Sigmoid colon (tissue), 7 donors: ENCODE measurements around the gene PREB. TPM values are rescaled to one million over a fixed set of nuclear protein-coding genes. Genes with fewer than 3 reads are reported as not detected.

Experiments used
- DNase-seq: peaks from one replicate; pipeline ENCODE4 v3.0.0-alpha.2; 2019
- H3K27ac ChIP-seq, 4 donors: fragments of 200-600 bp; sonication (generic); one replicate each; pipeline ENCODE4 v1.5.1; 2016 to 2019; ENCODE audit warnings: mild to moderate bottlenecking in 1 of 4
- H3K27me3 ChIP-seq, 3 donors: fragments of 200-600 bp; sonication (generic); one replicate each; pipeline ENCODE4 v1.5.1; 2019; ENCODE audit warnings: mild to moderate bottlenecking in 1 of 3
- H3K36me3 ChIP-seq, 4 donors: fragments of 200-600 bp; sonication (generic); one replicate each; pipeline ENCODE4 v1.5.1; 2016 to 2019
- H3K4me1 ChIP-seq, 4 donors: fragments of 200-600 bp; sonication (generic); one replicate each; pipeline ENCODE4 v1.5.1; 2017 to 2019
- H3K4me3 ChIP-seq, 4 donors: fragments of 200-600 bp; sonication (generic); one replicate each; pipeline ENCODE4 v1.5.1; 2017 to 2019; ENCODE audit warnings: mild to moderate bottlenecking in 2 of 4, moderate library complexity in 1 of 4
- H3K9me3 ChIP-seq, 4 donors: fragments of 200-600 bp in 3 of 4; sonication (generic) in 3 of 4; one replicate each; pipeline versions ENCODE4 v1.5.1 to v1.6.1; 2013 to 2019
- EP300 ChIP-seq, 4 donors: sonication (generic); formaldehyde crosslinking; IDR thresholded peaks; one replicate each; pipeline ENCODE4 v1.6.1; 2017; ENCODE audit warnings: antibody characterized with exemption in 4 of 4
- POLR2A ChIP-seq, 2 donors: fragments of 450-650 bp; IDR thresholded peaks; one replicate each; pipeline ENCODE4 v1.6.1; 2016; ENCODE audit warnings: antibody characterized with exemption in 2 of 2, mild to moderate bottlenecking in 2 of 2, moderate library complexity in 2 of 2
- POLR2AphosphoS5 ChIP-seq, 4 donors: sonication (generic); formaldehyde crosslinking; IDR thresholded peaks; one replicate each; pipeline ENCODE4 v1.6.1; 2017; ENCODE audit warnings: antibody characterized with exemption in 4 of 4
- WGBS, 2 donors: extraction: QIAGEN DNeasy Blood & Tissue Kit; methylation state at CpG; one replicate each; pipeline ENCODE4 v1.1.7; 2013; 5-methylcytosine and 5-hydroxymethylcytosine counted together
- intact Hi-C: fragments of 100-400 bp; cut with DNase I; formaldehyde crosslinking; loops from one replicate; pipeline ENCODE4 v1.15.1; 2023
- polyA plus RNA-seq, 3 donors: library from polyadenylated mRNA; stranded (reverse); fragments of 200-250 nt; gene quantifications; one replicate each; pipeline ENCODE4 v1.2.3, GENCODE V29; 2013
- total RNA-seq, 4 donors: library from RNA; depleted of rRNA; stranded (reverse); fragments of >200 nt; gene quantifications; one replicate each; pipeline ENCODE4 v1.1.0, GENCODE V29; 2016
- TF ChIP-seq, protein P1 (sequence below), 4 experiments: fragments of 450-650 bp in 3 of 4; fragments of 200-600 bp in 1 of 4; IDR thresholded peaks; one replicate each; pipeline ENCODE4 v1.5.1; 2016 to 2019; ENCODE audit warnings: antibody characterized with exemption in 4 of 4, mild to moderate bottlenecking in 3 of 4, moderate library complexity in 2 of 4
- donor health status: healthy with polysubstance abuse.
- donor health status: Bipolar disorder and iron deficiency.
- donor health status: healthy.

The PREB gene
- total and polyA plus RNA-seq, 7 donors = 28.2 to 58.5 (median 49.3) TPM

GRCh38 chr2:27094353-27094984 is 40.0 kb downstream of the PREB start:
- no peaks in the 10 kb centered on the region for H3K36me3 ChIP-seq
- TF ChIP-seq, protein P1, sequence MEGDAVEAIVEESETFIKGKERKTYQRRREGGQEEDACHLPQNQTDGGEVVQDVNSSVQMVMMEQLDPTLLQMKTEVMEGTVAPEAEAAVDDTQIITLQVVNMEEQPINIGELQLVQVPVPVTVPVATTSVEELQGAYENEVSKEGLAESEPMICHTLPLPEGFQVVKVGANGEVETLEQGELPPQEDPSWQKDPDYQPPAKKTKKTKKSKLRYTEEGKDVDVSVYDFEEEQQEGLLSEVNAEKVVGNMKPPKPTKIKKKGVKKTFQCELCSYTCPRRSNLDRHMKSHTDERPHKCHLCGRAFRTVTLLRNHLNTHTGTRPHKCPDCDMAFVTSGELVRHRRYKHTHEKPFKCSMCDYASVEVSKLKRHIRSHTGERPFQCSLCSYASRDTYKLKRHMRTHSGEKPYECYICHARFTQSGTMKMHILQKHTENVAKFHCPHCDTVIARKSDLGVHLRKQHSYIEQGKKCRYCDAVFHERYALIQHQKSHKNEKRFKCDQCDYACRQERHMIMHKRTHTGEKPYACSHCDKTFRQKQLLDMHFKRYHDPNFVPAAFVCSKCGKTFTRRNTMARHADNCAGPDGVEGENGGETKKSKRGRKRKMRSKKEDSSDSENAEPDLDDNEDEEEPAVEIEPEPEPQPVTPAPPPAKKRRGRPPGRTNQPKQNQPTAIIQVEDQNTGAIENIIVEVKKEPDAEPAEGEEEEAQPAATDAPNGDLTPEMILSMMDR (IDR thresholded peaks at IDR 0.05) = no peak
- no peak for TF ChIP-seq POLR2AphosphoS5 (IDR thresholded peaks at IDR 0.05)
- TF ChIP-seq EP300 (IDR thresholded peaks at IDR 0.05) = no peak
- no peak for TF ChIP-seq POLR2A (IDR thresholded peaks at IDR 0.05)
- WGBS, 2 donors = 94% methylated on average over 24 of the region's 24 CpGs
- no peak overlapping the region for H3K4me3 ChIP-seq
- H3K27ac ChIP-seq = no peak overlapping the region
- H3K9me3 ChIP-seq = no peaks in the 10 kb centered on the region
- peaks cover 0 to 12% (median 6%) of the 10 kb centered on the region in 4 donors for H3K4me1 ChIP-seq
- DNase-seq = no peak
- intact Hi-C loops = no loop called here
- H3K27me3 ChIP-seq = no peaks in the 10 kb centered on the region

DNA sequence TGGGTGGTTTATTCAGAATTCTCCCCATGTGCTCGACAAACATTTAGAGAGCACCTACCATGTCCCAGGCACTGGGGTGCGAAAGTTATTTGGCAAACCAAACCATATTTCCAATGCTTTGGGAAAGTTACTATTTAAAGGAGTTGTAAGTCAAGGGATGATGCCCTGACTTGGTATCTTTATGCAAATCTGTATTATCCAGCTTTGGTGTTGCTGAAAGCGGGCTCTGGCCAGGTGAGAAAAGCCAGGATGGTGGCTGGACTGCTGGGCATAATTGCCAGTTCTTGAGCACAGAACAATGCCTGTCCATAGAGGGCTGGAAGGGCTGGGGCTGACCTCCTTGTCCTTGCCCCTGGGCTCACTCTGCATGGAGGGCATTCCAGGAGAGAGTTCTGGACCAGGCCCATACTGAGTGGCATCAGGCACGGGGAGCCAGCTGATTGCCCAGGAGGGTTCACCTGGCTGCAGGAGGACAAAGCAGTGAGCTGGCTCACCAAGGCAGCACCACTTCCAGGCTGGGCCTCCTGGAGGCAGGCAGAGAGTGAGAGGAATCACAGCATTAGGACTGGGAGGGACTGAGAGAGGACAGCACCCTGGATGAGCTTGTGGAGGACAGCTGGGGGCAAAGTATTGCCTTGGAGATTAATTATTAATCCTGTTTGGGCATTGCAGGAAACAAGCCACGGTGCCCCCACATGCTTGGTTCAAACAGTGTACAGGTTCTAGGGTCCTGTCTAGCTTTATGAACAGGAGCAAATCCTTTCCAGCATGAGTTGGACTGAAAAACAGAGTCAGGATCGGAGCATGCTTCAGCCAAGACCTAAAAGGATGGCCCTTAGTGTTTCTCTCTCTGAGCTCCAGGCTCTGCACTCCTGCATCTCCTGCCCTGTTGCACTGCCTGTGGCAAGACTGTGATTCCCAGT is 40.7 kb downstream of the PREB start:
- H3K9me3 ChIP-seq = no peaks in the 10 kb centered on the region
- no peak overlapping the region for H3K27ac ChIP-seq
- intact Hi-C loops = no loop called here

GRCh38 chr2:27092696-27093429 is 41.6 kb downstream of the PREB start:
- H3K36me3 ChIP-seq = no peaks in the 10 kb centered on the region
- no peak overlapping the region for H3K4me3 ChIP-seq
- DNase-seq = no peak
- no peaks in the 10 kb centered on the region for H3K27me3 ChIP-seq
- H3K9me3 ChIP-seq = no peaks in the 10 kb centered on the region
- 27 to 65% methylated on average over 10 of the region's 10 CpGs for WGBS, 2 donors
- intact Hi-C loops = no loop called here
- H3K4me1 ChIP-seq = peaks cover 0 to 12% (median 6%) of the 10 kb centered on the region in 4 donors
- TF ChIP-seq, protein P1 (IDR thresholded peaks at IDR 0.05) = no peak
- TF ChIP-seq POLR2A (IDR thresholded peaks at IDR 0.05) (no peak), POLR2AphosphoS5 (IDR thresholded peaks at IDR 0.05) (no peak), EP300 (IDR thresholded peaks at IDR 0.05) (no peak)
- H3K27ac ChIP-seq = no peak overlapping the region

More for the DNA sequence above, 40.7 kb downstream of the PREB start:
- DNase-seq = no peak
- WGBS, 2 donors = 72 to 88% methylated on average over 6 of the region's 6 CpGs
- Histone ChIP-seq H3K27me3 (no peaks in the 10 kb centered on the region), H3K36me3 (no peaks in the 10 kb centered on the region), H3K4me1 (peaks cover 0 to 12% (median 6%) of the 10 kb centered on the region in 4 donors), H3K4me3 (no peak overlapping the region)
- TF ChIP-seq EP300 (IDR thresholded peaks at IDR 0.05) (no peak), POLR2AphosphoS5 (IDR thresholded peaks at IDR 0.05) (no peak), POLR2A (IDR thresholded peaks at IDR 0.05) (no peak)
- TF ChIP-seq, protein P1 (IDR thresholded peaks at IDR 0.05) = no peak

- Histone ChIP-seq H3K4me3 (no peak overlapping the region), H3K4me1 (peaks cover 0 to 20% (median 13%) of the 10 kb centered on the region in 4 donors), H3K9me3 (no peaks in the 10 kb centered on the region), H3K27ac (no peak overlapping the region), H3K27me3 (no peaks in the 10 kb centered on the region), H3K36me3 (no peaks in the 10 kb centered on the region)
- no peak for TF ChIP-seq POLR2A (IDR thresholded peaks at IDR 0.05)
- no peak for TF ChIP-seq EP300 (IDR thresholded peaks at IDR 0.05)
- TF ChIP-seq POLR2AphosphoS5 (IDR thresholded peaks at IDR 0.05) = no peak
- TF ChIP-seq, protein P1 (IDR thresholded peaks at IDR 0.05) = no peak
- DNase-seq = no peak
- 74 to 81% methylated on average over 25 of the region's 25 CpGs for WGBS, 2 donors
- intact Hi-C loops = no loop called here
Measured at GRCh38 chr2:27091746-27092695, 42.4 kb downstream of the PREB start.
